A673 (cell line): ENCODE data around the gene CPXM2. TPM values are rescaled to one million over a fixed set of nuclear protein-coding genes. Genes with fewer than 3 reads are reported as not detected.

Experiments used
- BruUV-seq: library from RNA; stranded (reverse); fragments of 400-500 nt; replicated peaks from 2 replicates; lab custom pipeline; 2021; lab: Mats Ljungman, UMichigan
- CTCF ChIA-PET: fragments of 300-600 bp; sonication (Branson Sonifier 250); formaldehyde crosslinking; loops from one replicate; lab custom pipeline; 2022; ENCODE audit warnings: antibody characterized with exemption; lab: Charles Lee
- POLR2A ChIA-PET: fragments of 300-600 bp; sonication (Branson Sonifier 250); formaldehyde crosslinking; loops from one replicate; lab custom pipeline; 2022; ENCODE audit warnings: antibody characterized with exemption; ENCODE audit not compliant: low non-redundant PET; lab: Charles Lee
- DNase-seq: peaks from one replicate; pipeline ENCODE4 v3.0.0-alpha.2; 2015; ENCODE audit warnings: low spot score
- H3K27ac ChIP-seq: fragments of 200-600 bp; sonication (generic); 2 replicates; pipeline ENCODE4 v1.5.1; 2016; ENCODE audit warnings: mixed run types, low read depth, mild to moderate bottlenecking, mixed read lengths, antibody characterized with exemption, low read length; ENCODE audit not compliant: poor library complexity, severe bottlenecking
- H3K27me3 ChIP-seq: fragments of 200-600 bp; sonication (generic); replicated peaks from 2 replicates; pipeline ENCODE4 v1.6.1; 2017; ENCODE audit warnings: mixed run types, low read depth, mild to moderate bottlenecking, mixed read lengths, antibody characterized with exemption, low read length; ENCODE audit not compliant: insufficient read depth, poor library complexity
- H3K36me3 ChIP-seq: fragments of 200-600 bp; sonication (generic); 2 replicates; pipeline ENCODE4 v1.6.1; 2016; ENCODE audit warnings: mixed run types, mild to moderate bottlenecking, mixed read lengths, antibody characterized with exemption, low read length; ENCODE audit not compliant: insufficient read depth, poor library complexity, severe bottlenecking
- H3K4me1 ChIP-seq: fragments of 200-600 bp; sonication (generic); 2 replicates; pipeline ENCODE4 v1.6.1; 2017; ENCODE audit warnings: mixed run types, mild to moderate bottlenecking, mixed read lengths, antibody characterized with exemption, low read length; ENCODE audit not compliant: insufficient read depth, poor library complexity, severe bottlenecking
- H3K4me3 ChIP-seq: fragments of 200-600 bp; sonication (generic); 2 replicates; pipeline ENCODE4 v1.5.1; 2016; ENCODE audit warnings: low read depth, mixed run types, mild to moderate bottlenecking, mixed read lengths, low read length; ENCODE audit not compliant: poor library complexity, severe bottlenecking
- H3K9me3 ChIP-seq: fragments of 200-600 bp; sonication (generic); 2 replicates; pipeline ENCODE4 v1.6.1; 2016; ENCODE audit warnings: mixed run types, low read depth, mild to moderate bottlenecking, mixed read lengths, antibody characterized with exemption, low read length; ENCODE audit not compliant: poor library complexity, severe bottlenecking
- CTCF ChIP-seq: fragments of 300-800, 200-600 bp; sonication (generic); conservative IDR thresholded peaks from 2 replicates; pipeline ENCODE4 v1.5.1; 2017; ENCODE audit warnings: low read depth, mild to moderate bottlenecking, antibody characterized with exemption, low read length, moderate library complexity, mixed read lengths
- EZH2 ChIP-seq: fragments of 200-600 bp; sonication (generic); IDR thresholded peaks from 2 replicates; pipeline ENCODE4 v1.6.1; 2017; ENCODE audit warnings: borderline replicate concordance, low read depth, mild to moderate bottlenecking, mixed read lengths, antibody characterized with exemption, low read length; ENCODE audit not compliant: poor library complexity, severe bottlenecking
- intact Hi-C: fragments of 100-400 bp; cut with micrococcal nuclease; formaldehyde crosslinking; loops from one replicate; pipeline ENCODE4 v1.10.0; 2022; ENCODE audit not compliant: unreplicated experiment
- total RNA-seq: library from RNA; stranded (reverse); gene quantifications from 2 replicates; pipeline ENCODE4 v1.2.3, GENCODE V29; 2021

CPXM2 gene
- total RNA-seq, 1 experiment from 2014 or later: not detected

GRCh38 chr10:123704812-123705211 lies 186.8 kb downstream of the CPXM2 start:
- no peak for DNase-seq
- H3K27ac ChIP-seq: no peak overlapping the region
- H3K4me3 ChIP-seq: no peak overlapping the region
- POLR2A ChIA-PET: no interaction called here
- no TSS peak for BruUV-seq
- peaks cover 40% of the 10 kb centered on the region for H3K27me3 ChIP-seq
- intact Hi-C loops: no loop called here
- H3K9me3 ChIP-seq: no peaks in the 10 kb centered on the region
- no peaks in the 10 kb centered on the region for H3K4me1 ChIP-seq
- no peaks in the 10 kb centered on the region for H3K36me3 ChIP-seq
- TF ChIP-seq CTCF: no peak
- no peak for TF ChIP-seq EZH2
- CTCF ChIA-PET: no interaction called here

- TF ChIP-seq EZH2 (no peak), CTCF (no peak)
- POLR2A ChIA-PET: no interaction called here
- CTCF ChIA-PET: no interaction called here
These were observed 187.5 kb downstream of the CPXM2 start for GRCh38 chr10:123704076-123704475.

GRCh38 chr10:123703195-123703790 lies 188.3 kb downstream of the CPXM2 start:
- Histone ChIP-seq H3K27me3 (peaks cover 34% of the 10 kb centered on the region), H3K9me3 (no peaks in the 10 kb centered on the region), H3K4me3 (no peak overlapping the region), H3K27ac (no peak overlapping the region), H3K4me1 (no peaks in the 10 kb centered on the region), H3K36me3 (no peaks in the 10 kb centered on the region)
- intact Hi-C loops: no loop called here
- ChIA-PET POLR2A (no interaction called here), CTCF (no interaction called here)
- no peak for DNase-seq
- no TSS peak for BruUV-seq
- TF ChIP-seq CTCF (no peak), EZH2 (no peak)

More at GRCh38 chr10:123704076-123704475, 187.5 kb downstream of the CPXM2 start:
- intact Hi-C loops: no loop called here
- Histone ChIP-seq H3K4me1 (no peaks in the 10 kb centered on the region), H3K9me3 (no peaks in the 10 kb centered on the region), H3K27ac (no peak overlapping the region), H3K4me3 (no peak overlapping the region), H3K27me3 (peaks cover 36% of the 10 kb centered on the region), H3K36me3 (no peaks in the 10 kb centered on the region)
- no TSS peak for BruUV-seq
- DNase-seq: no peak

Other genes with a start within 250 kb of the CPXM2 start
- gene GPR26, start 225.5 kb downstream of the CPXM2 start, total RNA-seq: not detected in 2 replicates
- gene CHST15, start 201.8 kb upstream of the CPXM2 start, total RNA-seq: 1.7 and 2.7 TPM in 2 replicates